GM12891 (cell line): ENCODE results near the gene SHLD1.

Source experiments
- POLR2A ChIP-seq: IDR thresholded peaks from 2 replicates; pipeline ENCODE4 v1.6.1; 2011; ENCODE audit warnings: low read depth, low read length, control low read depth
- POLR2AphosphoS5 ChIP-seq: IDR thresholded peaks from 2 replicates; pipeline ENCODE4 v1.6.1; 2011; ENCODE audit warnings: low read depth, low read length, control low read depth
- TAF1 ChIP-seq: IDR thresholded peaks from 2 replicates; pipeline ENCODE4 v1.6.1; 2011; ENCODE audit warnings: low read depth, low read length, control low read depth

DNA sequence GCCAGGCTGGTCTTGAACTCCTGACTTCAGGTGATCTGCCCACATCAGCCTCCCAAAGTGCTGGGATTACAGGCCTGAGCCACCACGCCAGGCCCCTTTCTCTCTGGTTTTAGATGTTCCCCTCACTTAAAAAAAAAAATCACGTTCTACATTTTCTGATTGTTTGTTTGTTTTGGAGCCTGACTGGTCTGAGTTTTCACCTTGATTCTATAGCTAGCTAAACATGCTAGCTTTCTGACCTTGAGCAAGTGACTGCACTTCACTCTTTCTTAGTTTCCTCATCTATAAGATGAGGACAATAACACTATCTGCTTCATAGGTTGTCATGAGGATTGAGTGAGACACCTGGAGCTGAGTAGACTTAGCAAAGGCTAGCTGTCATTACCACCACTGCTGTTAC is 43.7 kb downstream of the SHLD1 start:
- TF ChIP-seq POLR2A, result no peak
- no peak for TF ChIP-seq POLR2AphosphoS5
- no peak for TF ChIP-seq TAF1
